Calu3 (cell line): ENCODE results near the gene THSD7B. TPM values are rescaled to one million over a fixed set of nuclear protein-coding genes. Genes with fewer than 3 reads are reported as not detected.

Experiments used
- BruUV-seq: library from RNA; stranded (reverse); fragments of 400-500 nt; replicated peaks from 2 replicates; lab custom pipeline; 2021; lab: Mats Ljungman, UMichigan
- CTCF ChIA-PET: fragments of 300-600 bp; sonication (Branson Sonifier 250); formaldehyde crosslinking; loops from one replicate; lab custom pipeline; 2022; ENCODE audit warnings: antibody characterized with exemption; lab: Charles Lee
- DNase-seq: peaks from one replicate; pipeline ENCODE4 v3.0.0; 2022
- H3K27ac Mint-ChIP-seq: one replicate; pipeline ENCODE4 v1.8.0; 2022; ENCODE audit warnings: mixed read lengths; ENCODE audit not compliant: unreplicated experiment
- H3K27me3 Mint-ChIP-seq: one replicate; pipeline ENCODE4 v1.8.0; 2022; ENCODE audit warnings: mixed read lengths; ENCODE audit not compliant: unreplicated experiment
- H3K36me3 Mint-ChIP-seq: one replicate; pipeline ENCODE4 v1.8.0; 2022; ENCODE audit warnings: mild to moderate bottlenecking, moderate library complexity, mixed read lengths; ENCODE audit not compliant: insufficient read depth, unreplicated experiment
- H3K4me1 Mint-ChIP-seq: one replicate; pipeline ENCODE4 v1.8.0; 2022; ENCODE audit warnings: mild to moderate bottlenecking, low read depth, mixed read lengths; ENCODE audit not compliant: unreplicated experiment
- H3K4me3 Mint-ChIP-seq: one replicate; pipeline ENCODE4 v1.8.0; 2022; ENCODE audit warnings: mild to moderate bottlenecking, low read depth, moderate library complexity, mixed read lengths; ENCODE audit not compliant: unreplicated experiment
- H3K9me3 Mint-ChIP-seq: one replicate; pipeline ENCODE4 v1.8.0; 2022; ENCODE audit warnings: low read depth, mixed read lengths; ENCODE audit not compliant: unreplicated experiment
- CTCF ChIP-seq: fragments of 200-600 bp; IDR thresholded peaks from one replicate; pipeline ENCODE4 v1.8.0; 2022; ENCODE audit warnings: antibody characterized with exemption; ENCODE audit not compliant: unreplicated experiment
- intact Hi-C: fragments of 100-400 bp; cut with micrococcal nuclease; formaldehyde crosslinking; loops from one replicate; pipeline ENCODE4 v1.10.0; 2022; ENCODE audit not compliant: unreplicated experiment
- total RNA-seq: library from RNA; stranded (reverse); gene quantifications from 2 replicates; pipeline ENCODE4 v1.2.3, GENCODE V29; 2022

THSD7B gene
- total RNA-seq, 1 experiment from 2014 or later, result not detected

DNA sequence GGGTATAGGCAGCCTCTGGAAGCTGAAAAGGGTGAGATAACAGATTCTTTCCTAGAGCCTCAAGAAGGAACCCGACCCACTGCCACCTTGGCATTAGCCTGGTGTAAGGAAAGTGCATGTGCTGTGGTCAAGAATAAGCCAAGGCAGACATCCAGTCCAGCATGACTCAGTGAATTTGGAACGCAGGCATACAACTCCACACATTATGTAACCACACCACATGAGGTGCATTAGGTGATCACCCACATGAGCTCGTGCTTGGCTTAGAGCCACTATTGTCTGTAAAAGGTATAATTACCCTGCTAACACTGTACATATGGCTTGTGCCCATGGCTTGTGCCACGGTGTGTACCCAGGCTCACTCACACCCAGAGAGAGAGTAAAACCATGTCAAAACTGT, 615.3 kb downstream of the THSD7B start:
- DNase-seq, result no peak
- peaks cover 7% of the 10 kb centered on the region for H3K9me3 Mint-ChIP-seq
- no peak for TF ChIP-seq CTCF
- BruUV-seq, result no TSS peak
- intact Hi-C loops, result no loop called here
- H3K27me3 Mint-ChIP-seq, result no peaks in the 10 kb centered on the region
- H3K27ac Mint-ChIP-seq, result no peak overlapping the region
- no peaks in the 10 kb centered on the region for H3K4me1 Mint-ChIP-seq
- H3K4me3 Mint-ChIP-seq, result no peak overlapping the region
- CTCF ChIA-PET, result no interaction called here
- peaks cover 4% of the 10 kb centered on the region for H3K36me3 Mint-ChIP-seq

GRCh38 chr2:137381731-137382130, 616.4 kb downstream of the THSD7B start:
- peaks cover 7% of the 10 kb centered on the region for H3K9me3 Mint-ChIP-seq
- no peaks in the 10 kb centered on the region for H3K27me3 Mint-ChIP-seq
- peaks cover 4% of the 10 kb centered on the region for H3K36me3 Mint-ChIP-seq
- TF ChIP-seq CTCF, result no peak
- intact Hi-C loops, result no loop called here
- no peak for DNase-seq
- CTCF ChIA-PET, result interaction anchor here (0.6 kb wide), 1 partner anchor 386 kb away, joined by 3 read pairs; no protein-coding TSS in a partner anchor
- no TSS peak for BruUV-seq
- no peak overlapping the region for H3K4me3 Mint-ChIP-seq
- no peak overlapping the region for H3K27ac Mint-ChIP-seq
- H3K4me1 Mint-ChIP-seq, result no peaks in the 10 kb centered on the region

DNA sequence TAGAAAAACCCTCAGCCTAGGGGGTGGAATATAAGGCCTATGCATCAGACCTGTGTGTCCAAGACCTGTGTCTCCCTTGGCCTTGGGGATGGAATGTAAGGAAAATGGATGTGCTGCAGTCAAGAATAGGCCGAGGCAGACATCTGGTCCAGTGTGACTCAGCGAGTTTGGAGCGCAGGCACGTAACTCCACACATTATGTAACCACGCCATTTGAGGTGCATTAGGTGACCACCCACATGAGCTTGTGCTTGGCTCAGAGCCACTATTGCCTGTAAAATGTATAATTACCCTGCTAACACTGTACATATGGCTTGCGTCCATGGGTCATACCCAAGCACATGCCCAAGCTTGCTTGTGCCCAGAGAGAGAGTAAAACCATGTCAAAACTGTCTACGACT, 618.0 kb downstream of the THSD7B start:
- H3K36me3 Mint-ChIP-seq, result peaks cover 4% of the 10 kb centered on the region
- TF ChIP-seq CTCF, result no peak
- intact Hi-C loops, result no loop called here
- no peaks in the 10 kb centered on the region for H3K27me3 Mint-ChIP-seq
- BruUV-seq, result no TSS peak
- H3K4me1 Mint-ChIP-seq, result no peaks in the 10 kb centered on the region
- no peak overlapping the region for H3K27ac Mint-ChIP-seq
- CTCF ChIA-PET, result no interaction called here
- H3K4me3 Mint-ChIP-seq, result no peak overlapping the region
- peaks cover 7% of the 10 kb centered on the region for H3K9me3 Mint-ChIP-seq
- no peak for DNase-seq

- Mint-ChIP-seq H3K9me3 (peaks cover 7% of the 10 kb centered on the region), H3K27ac (no peak overlapping the region), H3K4me1 (no peaks in the 10 kb centered on the region), H3K27me3 (no peaks in the 10 kb centered on the region), H3K4me3 (no peak overlapping the region), H3K36me3 (no peaks in the 10 kb centered on the region)
- no peak for DNase-seq
- CTCF ChIA-PET, result no interaction called here
- TF ChIP-seq CTCF, result no peak
- BruUV-seq, result no TSS peak
- intact Hi-C loops, result no loop called here
Measured at GRCh38 chr2:137387044-137387443, 621.7 kb downstream of the THSD7B start.
